Measurements from ENCODE around the gene UCHL5. TPM values are rescaled to one million over a fixed set of nuclear protein-coding genes. Genes with fewer than 3 reads are reported as not detected.
A peak's percentile ranks its signal among the peaks of the same experiment; 100 is the strongest.
"Not testable (repeated sequence)": the region's sequence is repeated elsewhere in the genome, so short reads cannot be mapped to it uniquely, and the experiment has no call there.

UCHL5 gene
- total RNA-seq, 1 donor from 2014 or later = 25.9 TPM

DNA sequence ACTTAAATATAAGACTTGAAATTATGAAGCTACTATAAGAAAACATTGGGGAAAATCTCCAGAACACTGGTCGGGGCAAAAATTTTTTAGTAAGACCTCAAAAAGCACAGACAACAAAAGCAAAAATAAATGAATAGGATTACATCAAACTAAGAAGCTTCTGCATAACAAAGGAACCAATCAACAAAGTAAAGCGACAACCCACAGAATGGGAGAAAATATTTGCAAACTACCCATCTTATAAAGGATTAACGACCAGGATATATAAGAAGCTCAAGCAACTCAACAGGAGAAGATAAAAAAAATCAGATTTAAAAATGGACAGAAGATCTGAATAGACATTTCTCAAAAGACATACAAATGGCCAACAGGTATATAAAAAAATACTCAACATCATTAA, 19.1 kb downstream of the UCHL5 start:
- Mint-ChIP-seq H3K4me3 (ENCODE audit: unreplicated experiment) (no peak overlapping the region), H3K36me3 (ENCODE audit: unreplicated experiment) (peaks cover 3% of the 10 kb centered on the region), H3K27ac (ENCODE audit: unreplicated experiment) (no peak overlapping the region), H3K9me3 (ENCODE audit: unreplicated experiment) (no peaks in the 10 kb centered on the region), H3K4me1 (ENCODE audit: low read depth, unreplicated experiment) (no peaks in the 10 kb centered on the region), H3K27me3 (ENCODE audit: unreplicated experiment) (no peaks in the 10 kb centered on the region)
- DNase-seq = no peak
- TF ChIP-seq, protein P1, sequence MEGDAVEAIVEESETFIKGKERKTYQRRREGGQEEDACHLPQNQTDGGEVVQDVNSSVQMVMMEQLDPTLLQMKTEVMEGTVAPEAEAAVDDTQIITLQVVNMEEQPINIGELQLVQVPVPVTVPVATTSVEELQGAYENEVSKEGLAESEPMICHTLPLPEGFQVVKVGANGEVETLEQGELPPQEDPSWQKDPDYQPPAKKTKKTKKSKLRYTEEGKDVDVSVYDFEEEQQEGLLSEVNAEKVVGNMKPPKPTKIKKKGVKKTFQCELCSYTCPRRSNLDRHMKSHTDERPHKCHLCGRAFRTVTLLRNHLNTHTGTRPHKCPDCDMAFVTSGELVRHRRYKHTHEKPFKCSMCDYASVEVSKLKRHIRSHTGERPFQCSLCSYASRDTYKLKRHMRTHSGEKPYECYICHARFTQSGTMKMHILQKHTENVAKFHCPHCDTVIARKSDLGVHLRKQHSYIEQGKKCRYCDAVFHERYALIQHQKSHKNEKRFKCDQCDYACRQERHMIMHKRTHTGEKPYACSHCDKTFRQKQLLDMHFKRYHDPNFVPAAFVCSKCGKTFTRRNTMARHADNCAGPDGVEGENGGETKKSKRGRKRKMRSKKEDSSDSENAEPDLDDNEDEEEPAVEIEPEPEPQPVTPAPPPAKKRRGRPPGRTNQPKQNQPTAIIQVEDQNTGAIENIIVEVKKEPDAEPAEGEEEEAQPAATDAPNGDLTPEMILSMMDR (IDR thresholded peaks at IDR 0.05; ENCODE audit: partially characterized antibody, unreplicated experiment) = no peak

DNA sequence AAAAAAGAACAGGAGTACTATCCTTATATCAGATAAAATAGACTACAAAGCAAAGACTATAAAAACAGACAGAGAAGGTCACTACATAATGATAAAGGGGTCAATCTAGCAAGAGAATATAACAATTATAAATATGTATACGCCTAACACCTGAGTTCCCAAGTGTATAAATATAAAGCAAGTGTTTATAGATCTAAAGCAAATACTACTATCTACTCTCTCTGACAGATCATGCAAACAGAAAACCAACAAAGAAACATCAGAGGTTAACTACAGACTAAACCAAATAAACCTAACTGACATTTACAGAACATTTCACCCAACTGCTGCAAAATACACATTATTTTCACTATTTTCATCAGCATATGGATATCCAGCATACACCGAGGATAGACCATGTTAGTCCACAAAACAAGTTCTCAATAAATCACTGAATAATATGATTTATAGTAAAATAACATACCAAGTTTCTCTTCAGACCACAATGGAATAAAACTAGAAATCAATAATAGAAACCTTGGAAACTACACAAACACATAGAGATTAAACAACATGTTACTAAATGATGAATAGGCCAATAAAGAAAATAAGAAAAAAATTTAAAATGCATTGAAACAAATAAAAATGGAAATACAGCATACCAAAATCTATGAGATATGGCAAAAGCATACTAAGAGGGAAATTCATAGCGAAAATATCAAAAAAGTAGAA, 22.7 kb downstream of the UCHL5 start:
- Mint-ChIP-seq H3K4me1 (ENCODE audit: low read depth, unreplicated experiment) (no peaks in the 10 kb centered on the region), H3K27me3 (ENCODE audit: unreplicated experiment) (no peaks in the 10 kb centered on the region), H3K9me3 (ENCODE audit: unreplicated experiment) (no peaks in the 10 kb centered on the region), H3K4me3 (ENCODE audit: unreplicated experiment) (no peak overlapping the region), H3K27ac (ENCODE audit: unreplicated experiment) (no peak overlapping the region), H3K36me3 (ENCODE audit: unreplicated experiment) (no peaks in the 10 kb centered on the region)
- no peak for DNase-seq
- TF ChIP-seq, protein P1 (IDR thresholded peaks at IDR 0.05; ENCODE audit: partially characterized antibody, unreplicated experiment) = no peak

DNA sequence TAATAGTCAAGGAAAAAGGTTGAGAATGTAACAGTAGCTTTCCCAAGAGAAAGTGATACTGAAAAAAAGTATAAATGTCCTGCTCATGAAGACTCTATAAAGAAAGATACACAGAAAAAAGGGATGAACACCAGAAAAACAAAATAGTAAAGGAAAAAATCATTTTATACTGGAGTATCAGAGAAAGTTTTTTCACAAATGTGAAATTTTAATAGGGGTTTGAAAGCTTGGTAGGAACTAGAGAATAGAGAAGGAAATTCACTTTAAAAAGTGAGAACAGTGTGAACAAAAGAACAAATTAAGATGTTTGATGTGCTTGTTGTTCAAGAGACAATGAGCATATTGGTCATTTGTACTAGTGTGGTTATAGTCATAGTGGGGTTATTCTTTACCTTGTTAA, 25.6 kb downstream of the UCHL5 start:
- no peak for DNase-seq
- no peaks in the 10 kb centered on the region for H3K36me3 Mint-ChIP-seq (ENCODE audit: unreplicated experiment)
- H3K4me3 Mint-ChIP-seq (ENCODE audit: unreplicated experiment) = no peak overlapping the region
- TF ChIP-seq, protein P1 (IDR thresholded peaks at IDR 0.05; ENCODE audit: partially characterized antibody, unreplicated experiment) = no peak
- H3K4me1 Mint-ChIP-seq (ENCODE audit: low read depth, unreplicated experiment) = no peaks in the 10 kb centered on the region
- no peak overlapping the region for H3K27ac Mint-ChIP-seq (ENCODE audit: unreplicated experiment)
- no peaks in the 10 kb centered on the region for H3K9me3 Mint-ChIP-seq (ENCODE audit: unreplicated experiment)
- no peaks in the 10 kb centered on the region for H3K27me3 Mint-ChIP-seq (ENCODE audit: unreplicated experiment)

DNA sequence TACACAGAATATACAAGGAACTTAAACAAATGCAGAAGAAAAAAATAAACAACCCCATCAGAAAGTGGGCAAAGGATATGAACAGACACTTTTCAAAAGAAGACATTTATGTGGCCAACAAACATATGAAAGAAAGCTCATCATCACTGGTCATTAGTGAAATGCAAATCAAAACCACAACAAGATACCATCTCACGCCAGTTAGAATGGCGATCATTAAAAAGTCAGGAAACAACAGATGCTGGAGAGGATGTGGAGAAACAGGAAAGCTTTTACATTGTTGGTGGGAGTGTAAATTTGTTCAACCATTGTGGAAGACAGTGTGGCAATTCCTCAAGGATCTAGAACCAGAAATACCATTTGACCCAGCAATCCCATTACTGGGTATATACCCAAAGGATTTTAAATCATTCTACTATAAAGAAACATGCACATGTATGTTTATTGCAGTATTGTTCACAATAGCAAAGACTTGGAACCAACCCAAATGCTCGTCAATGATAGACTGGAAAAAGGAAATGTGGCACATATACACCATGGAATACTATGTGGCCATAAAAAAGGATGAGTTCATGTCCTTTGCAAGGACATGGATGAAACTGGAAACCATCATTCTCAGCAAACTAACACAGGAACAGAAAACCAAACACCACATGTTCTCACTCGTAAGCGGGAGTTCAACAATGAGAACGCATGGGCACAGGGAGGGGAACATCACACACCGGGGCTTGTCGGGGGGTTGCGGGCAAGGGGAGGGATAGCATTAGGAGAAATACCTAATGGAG, 26.3 kb downstream of the UCHL5 start:
- not testable (repeated sequence) for H3K27ac Mint-ChIP-seq (ENCODE audit: unreplicated experiment)

DNA sequence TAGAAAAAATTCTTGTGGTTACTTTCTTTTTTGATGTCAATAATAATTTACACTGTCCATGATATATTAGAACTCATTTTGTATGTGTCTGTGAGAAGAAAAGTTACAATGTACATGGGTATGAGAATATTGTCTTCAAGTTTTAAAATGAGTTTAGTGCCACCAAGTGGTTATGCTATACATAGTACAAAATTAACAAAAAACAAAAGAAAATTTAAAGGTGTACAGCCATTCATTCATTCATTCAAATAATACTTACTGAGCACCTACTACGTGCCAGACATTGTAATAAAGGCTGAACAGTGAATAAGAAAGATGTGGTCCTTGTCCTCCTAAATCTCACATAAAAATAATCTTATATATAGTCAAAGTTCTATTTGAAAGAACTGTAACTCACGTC, 27.7 kb downstream of the UCHL5 start:
- Mint-ChIP-seq H3K27me3 (ENCODE audit: unreplicated experiment) (no peaks in the 10 kb centered on the region), H3K4me1 (ENCODE audit: low read depth, unreplicated experiment) (no peaks in the 10 kb centered on the region), H3K4me3 (ENCODE audit: unreplicated experiment) (no peak overlapping the region), H3K27ac (ENCODE audit: unreplicated experiment) (no peak overlapping the region), H3K9me3 (ENCODE audit: unreplicated experiment) (no peaks in the 10 kb centered on the region), H3K36me3 (ENCODE audit: unreplicated experiment) (no peaks in the 10 kb centered on the region)
- DNase-seq = no peak
- TF ChIP-seq, protein P1 (IDR thresholded peaks at IDR 0.05; ENCODE audit: partially characterized antibody, unreplicated experiment) = peak; percentile 8

More for the DNA sequence above, 26.3 kb downstream of the UCHL5 start:
- not testable (repeated sequence) for H3K36me3 Mint-ChIP-seq (ENCODE audit: unreplicated experiment); H3K4me1 Mint-ChIP-seq (ENCODE audit: low read depth, unreplicated experiment); DNase-seq; H3K9me3 Mint-ChIP-seq (ENCODE audit: unreplicated experiment); H3K4me3 Mint-ChIP-seq (ENCODE audit: unreplicated experiment); H3K27me3 Mint-ChIP-seq (ENCODE audit: unreplicated experiment)

All from glutamatergic neuron (in vitro differentiated cells).